Endothelial cell of umbilical vein (primary cell): Measurements from ENCODE around the gene FAM234B.

Experiments
- CTCF ChIP-seq, 2 donors: IDR thresholded peaks; 1 replicate in 1 of 2; 2 replicates in 1 of 2; pipeline ENCODE4 v1.5.1; 2011; ENCODE audit warnings: low read length in 2 of 2, mild to moderate bottlenecking in 2 of 2, moderate library complexity in 2 of 2, control low read depth in 1 of 2, inconsistent platforms in 1 of 2, low read depth in 1 of 2; ENCODE audit not compliant: insufficient read depth in 1 of 2; ENCODE audit errors: extremely low read depth in 1 of 2
- EZH2 ChIP-seq: IDR thresholded peaks from 2 replicates; pipeline ENCODE4 v1.6.1; 2012; ENCODE audit warnings: borderline replicate concordance, low read depth, mild to moderate bottlenecking, moderate library complexity, low read length, inconsistent platforms; ENCODE audit not compliant: severe bottlenecking
- MAX ChIP-seq: IDR thresholded peaks from 2 replicates; pipeline ENCODE4 v1.6.1; 2011; ENCODE audit not compliant: insufficient read depth, insufficient read length
- MYC ChIP-seq: IDR thresholded peaks from one replicate; pipeline ENCODE4 v1.6.1; 2011; ENCODE audit warnings: mild to moderate bottlenecking, low read depth, low read length
- POLR2A ChIP-seq: IDR thresholded peaks from 2 replicates; pipeline ENCODE4 v1.6.1; 2012; ENCODE audit warnings: low read depth, mild to moderate bottlenecking, control low read depth, low read length

DNA sequence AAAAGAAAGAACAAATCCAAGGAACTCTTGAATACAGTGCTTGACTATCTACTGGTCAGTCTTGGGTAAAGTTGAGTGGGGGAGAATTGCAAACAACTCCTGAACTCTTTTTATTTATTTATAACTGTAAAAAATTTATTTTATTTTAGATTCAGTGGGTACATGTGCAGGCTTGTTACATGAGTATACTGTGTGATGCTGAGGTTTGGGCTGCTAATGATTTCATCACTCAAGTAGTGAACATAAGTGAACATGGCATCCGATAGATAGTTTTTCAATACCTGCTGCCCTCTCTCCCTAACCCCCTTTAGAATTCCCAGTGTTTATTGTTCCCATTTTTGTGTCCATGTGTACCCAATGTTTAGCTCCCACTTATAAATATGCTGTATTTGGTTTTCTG is 62.5 kb downstream of the FAM234B start:
- TF ChIP-seq MYC (no peak), CTCF (IDR thresholded peaks at IDR 0.05; ENCODE audit: extremely low read depth in 1 of 2, insufficient read depth in 1 of 2, low read depth in 1 of 2, low read length in 2 of 2) (no peak), POLR2A (no peak), EZH2 (no peak), MAX (no peak)
